ENCODE results near the gene ACD.

ACD gene

DNA sequence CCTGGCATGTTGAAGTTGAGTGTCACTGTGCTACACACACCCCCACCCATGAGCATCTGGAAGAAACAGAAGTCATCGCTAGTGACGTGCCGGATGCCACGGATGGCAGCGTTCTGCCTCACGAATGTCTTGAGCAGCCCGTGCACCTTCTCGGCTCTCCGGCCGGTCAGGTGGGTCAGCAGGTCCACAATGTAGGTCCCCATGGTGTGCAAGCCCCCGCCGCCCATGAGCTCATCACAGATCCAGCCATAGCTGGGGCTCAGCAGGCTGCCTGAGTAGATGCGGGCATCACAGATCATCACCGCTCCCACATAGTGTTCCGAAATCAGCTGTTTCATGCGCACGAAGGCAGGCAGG is 15.5 kb upstream of the ACD start:
- no peak for DNase-seq

- no peak for DNase-seq
Observed at GRCh38 chr16:67674851-67675578, 15.0 kb upstream of the ACD start.

- DNase-seq = no peak
Observed at GRCh38 chr16:67673712-67674580, 13.9 kb upstream of the ACD start.

- DNase-seq = peak; percentile 39
Observed at GRCh38 chr16:67672739-67673662, 12.9 kb upstream of the ACD start.

GRCh38 chr16:67672306-67672705 is 12.2 kb upstream of the ACD start:
- no peak for DNase-seq

- DNase-seq = no peak
Observed at GRCh38 chr16:67669499-67670101, 9.5 kb upstream of the ACD start.

GRCh38 chr16:67668495-67669157 is 8.6 kb upstream of the ACD start:
- DNase-seq = no peak

- DNase-seq = peak; percentile 76
Observed at GRCh38 chr16:67667817-67668494, 7.9 kb upstream of the ACD start.

- DNase-seq = no peak
Observed at GRCh38 chr16:67667453-67667816, 7.4 kb upstream of the ACD start.

- peak; percentile 70 for DNase-seq
Observed at GRCh38 chr16:67666559-67667452, 6.7 kb upstream of the ACD start, which contains the start of the genes C16orf86 and ENKD1. Gene C16orf86 (plus strand): TSS chr16:67666814. CDS start chr16:67666971, 157 bp downstream. Gene ENKD1 (minus strand): TSS chr16:67666750. CDS start chr16:67666442, 308 bp downstream.

DNA sequence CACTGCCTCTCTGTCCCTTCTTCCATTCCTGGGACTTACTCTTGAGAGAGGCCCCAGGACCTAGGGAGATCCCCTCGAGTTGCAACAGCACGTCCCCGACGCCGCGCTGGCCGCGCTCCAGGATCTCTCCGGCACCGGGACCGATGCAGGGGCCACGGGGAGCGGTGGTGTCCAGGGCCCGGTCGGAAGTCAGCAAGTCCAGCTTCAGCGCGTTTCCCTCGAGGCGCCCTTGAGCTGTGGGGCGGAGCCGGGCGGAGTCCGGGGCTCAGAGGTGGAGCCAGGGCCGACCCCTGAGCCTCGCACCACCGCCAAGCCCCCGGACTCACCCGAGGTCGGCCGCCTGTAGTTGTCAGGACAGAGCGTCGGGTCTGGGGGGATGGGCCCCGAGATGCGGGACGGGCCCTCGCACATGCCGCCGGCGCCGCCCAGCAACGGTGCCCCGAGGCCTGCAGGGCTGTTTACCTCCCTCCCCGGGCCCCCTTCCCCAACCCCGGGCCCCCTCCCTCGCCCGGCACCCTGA is 6.0 kb upstream of the ACD start:
- DNase-seq = no peak

DNA sequence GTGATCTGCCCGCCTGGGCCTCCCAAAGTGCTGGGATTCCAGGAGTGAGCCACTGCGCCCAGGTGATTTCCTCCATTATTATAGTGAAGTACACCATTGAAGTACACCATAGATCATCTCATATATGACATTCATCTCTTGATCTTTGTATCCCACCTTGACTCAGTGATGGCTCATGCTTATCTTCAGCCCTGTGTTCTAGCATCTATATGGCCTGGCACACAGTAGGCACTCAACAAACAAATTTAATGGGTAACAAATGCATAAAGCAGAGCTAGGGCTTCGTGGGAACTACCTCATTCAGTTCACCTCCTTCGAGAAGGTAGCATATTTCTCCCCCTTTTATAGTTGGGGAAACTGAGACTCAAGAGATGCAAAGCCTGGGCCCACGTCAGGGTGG is 5.5 kb upstream of the ACD start:
- no peak for DNase-seq

- no peak for DNase-seq
Observed at GRCh38 chr16:67664871-67665270, 4.8 kb upstream of the ACD start.

- DNase-seq = no peak
Observed at GRCh38 chr16:67664258-67664657, 4.2 kb upstream of the ACD start.

DNA sequence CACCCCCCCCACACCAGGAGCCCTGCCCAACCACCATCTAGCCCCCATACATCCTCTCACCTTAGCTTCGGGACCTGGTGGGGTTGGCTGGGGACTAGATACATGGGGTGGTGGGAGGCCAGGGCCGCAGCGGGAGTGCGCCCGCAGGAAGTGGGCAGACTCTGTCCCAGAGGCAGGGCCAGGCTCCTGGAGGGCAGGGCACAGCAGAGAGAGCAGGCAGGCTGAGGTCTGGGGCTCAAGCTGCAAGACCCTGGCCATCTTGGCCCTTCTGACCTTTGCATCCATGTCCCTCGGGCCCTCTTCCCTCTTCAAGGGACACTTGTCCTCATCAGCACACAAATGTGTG is 3.8 kb upstream of the ACD start:
- DNase-seq = no peak

DNA sequence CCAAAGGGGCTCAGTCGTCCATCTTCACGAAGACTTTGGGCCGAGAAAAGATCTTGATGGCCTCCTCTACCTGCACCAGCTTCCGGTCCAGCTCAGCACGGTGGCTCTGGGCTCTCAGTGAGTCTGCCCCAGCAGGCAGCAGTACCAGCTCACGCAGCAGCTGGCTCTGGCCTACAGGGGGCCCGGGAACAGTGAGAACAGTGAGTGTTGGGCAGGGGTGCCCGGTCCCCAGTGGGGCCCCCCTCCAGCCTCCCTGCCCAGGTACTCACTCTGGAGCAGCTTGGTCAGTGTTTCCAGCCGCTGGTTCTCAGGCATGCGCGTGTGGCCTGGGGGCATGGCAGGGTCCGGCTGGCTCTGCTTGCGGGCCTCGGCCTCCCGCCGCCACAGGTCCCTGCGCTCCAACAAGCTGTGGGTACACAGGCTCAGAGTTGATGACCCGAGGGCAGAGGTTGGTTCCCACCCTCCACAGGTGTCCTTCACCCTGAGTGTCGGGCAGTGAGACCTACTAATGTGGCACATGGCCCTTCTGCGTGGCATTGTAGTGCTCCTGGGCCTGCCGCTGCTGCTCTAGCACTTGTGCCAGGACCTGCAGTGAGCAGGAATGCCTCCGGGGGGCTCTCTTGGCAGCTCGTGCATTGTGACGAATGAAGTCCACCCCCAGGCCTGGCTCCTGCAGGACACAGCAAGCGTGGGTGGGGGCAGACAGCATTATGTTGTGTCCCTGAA is 3.3 kb upstream of the ACD start:
- no peak for DNase-seq

GRCh38 chr16:67662653-67663010 is 2.6 kb upstream of the ACD start:
- no peak for DNase-seq

- no peak for DNase-seq
Observed at GRCh38 chr16:67661886-67662652, 2.0 kb upstream of the ACD start.

Measured in activated effector memory CD4-positive, alpha-beta T cell treated with Interleukin-2 at 50 U/mL for 16 hours (primary cell).